ENCODE data around the gene ARSK. TPM values are rescaled to one million over a fixed set of nuclear protein-coding genes. Genes with fewer than 3 reads are reported as not detected.
"Not testable (repeated sequence)": the region's sequence is repeated elsewhere in the genome, so short reads cannot be mapped to it uniquely, and the experiment has no call there.

The ARSK gene
- total RNA-seq, 2 experiments from 2014 or later = 4.5 to 4.6 TPM

DNA sequence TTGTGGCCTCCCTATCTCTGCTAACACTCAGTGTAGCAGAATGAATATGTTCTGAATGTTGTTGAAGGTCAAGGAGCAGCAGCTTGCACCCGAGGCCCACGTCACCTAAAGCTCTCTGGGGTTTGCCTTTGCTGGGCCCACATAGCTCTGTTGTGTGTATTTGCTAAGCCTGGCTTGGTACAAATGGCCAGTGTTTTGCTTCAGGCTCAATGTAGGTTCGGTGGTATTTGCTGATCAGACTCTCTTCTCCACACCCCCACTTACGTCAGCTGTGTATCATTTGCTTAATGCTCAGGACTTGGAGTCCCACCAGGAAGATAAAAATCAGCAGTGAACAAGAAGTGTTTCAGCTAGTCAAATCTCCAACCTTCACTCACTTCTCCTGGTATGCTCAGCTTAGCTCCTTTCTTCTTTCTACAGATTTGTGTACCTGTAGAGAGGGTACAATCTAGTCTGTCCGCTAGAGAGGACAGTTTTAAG, 86.9 kb downstream of the ARSK start:
- no peak for DNase-seq
- CTCF ChIA-PET = interaction anchor here (1.2 to 6.9 kb wide), 4 partner anchors 9 to 140 kb away, joined by 3 to 56 read pairs (median 6); no protein-coding TSS in a partner anchor
- Mint-ChIP-seq H3K27ac (no peak overlapping the region), H3K36me3 (no peaks in the 10 kb centered on the region), H3K4me3 (no peak overlapping the region), H3K4me1 (ENCODE audit: low read depth) (peaks cover 10% of the 10 kb centered on the region), H3K27me3 (peaks cover 2% of the 10 kb centered on the region), H3K9me3 (no peaks in the 10 kb centered on the region)
- intact Hi-C loops (cut with micrococcal nuclease) = no loop called here
- POLR2A ChIA-PET = no interaction called here

DNA sequence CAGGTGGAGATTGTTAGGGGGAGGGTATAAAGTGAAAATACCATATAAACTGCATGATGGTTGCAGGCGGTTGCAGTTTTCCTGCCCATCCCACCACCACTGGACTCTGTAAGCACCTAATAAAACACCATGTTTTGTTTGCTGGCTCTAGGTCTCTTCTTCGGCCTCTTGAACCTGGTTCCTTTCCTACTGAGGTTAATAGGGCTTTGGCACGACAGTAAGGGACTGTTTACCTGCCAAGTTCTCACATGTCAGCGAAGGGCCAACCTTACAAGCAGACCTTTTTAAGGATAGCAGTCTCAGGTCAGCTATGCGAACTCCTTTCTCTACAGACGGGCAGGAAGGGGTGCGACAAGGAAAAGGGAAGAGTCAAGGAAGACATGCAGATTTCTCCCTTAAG, 88.3 kb downstream of the ARSK start:
- intact Hi-C loops (cut with micrococcal nuclease) = no loop called here
- Mint-ChIP-seq H3K9me3 (no peaks in the 10 kb centered on the region), H3K27ac (no peak overlapping the region), H3K4me3 (no peak overlapping the region), H3K36me3 (no peaks in the 10 kb centered on the region), H3K27me3 (peaks cover 2% of the 10 kb centered on the region), H3K4me1 (ENCODE audit: low read depth) (peaks cover 17% of the 10 kb centered on the region)
- ChIA-PET POLR2A (no interaction called here), CTCF (interaction anchor here (1.1 to 6.9 kb wide), 6 partner anchors 8 to 204 kb away, joined by 4 to 56 read pairs (median 6); no protein-coding TSS in a partner anchor)
- no peak for DNase-seq

DNA sequence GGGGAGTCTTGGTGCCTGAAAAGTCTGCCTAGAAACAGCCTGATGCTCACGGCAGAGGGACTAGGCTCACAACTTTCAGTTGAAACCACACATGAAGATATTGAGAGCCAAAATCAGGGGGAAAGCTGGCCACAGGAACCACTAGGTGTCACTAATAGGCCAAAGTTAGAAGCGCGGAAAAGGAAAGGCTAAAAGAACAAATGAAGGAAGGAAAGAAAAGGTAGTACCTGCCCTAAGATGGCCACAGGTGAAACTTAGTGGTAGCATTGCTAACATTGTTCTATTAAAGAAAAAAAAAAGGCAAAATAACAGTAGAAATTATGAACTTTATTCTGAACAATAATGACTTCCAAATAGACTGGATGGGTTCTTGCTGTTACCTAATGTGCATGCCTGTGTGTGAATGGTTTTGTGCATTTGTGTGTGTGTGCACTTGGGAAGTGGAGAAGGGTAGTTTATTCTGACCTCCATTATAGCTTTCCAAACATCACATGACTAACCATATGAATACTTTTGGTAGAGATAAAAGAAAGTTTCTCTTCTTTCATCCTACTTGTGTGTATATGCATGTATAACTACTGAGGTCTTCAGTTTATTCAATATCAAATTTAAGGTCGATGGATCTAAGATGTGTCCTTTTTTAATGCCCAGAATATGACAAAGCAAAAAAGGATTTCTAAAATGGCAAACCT, 89.6 kb downstream of the ARSK start:
- DNase-seq = peak; percentile 70
- H3K27ac Mint-ChIP-seq = peak overlapping the region; percentile 31
- ChIA-PET POLR2A (interaction anchor here (1.0 kb wide), 1 partner anchor 12 kb away, joined by 3 read pairs; no protein-coding TSS in a partner anchor), CTCF (interaction anchor here (0.7 to 6.9 kb wide), 17 partner anchors 9 to 653 kb away, joined by 3 to 56 read pairs (median 5); partner anchors contain the start of gene GLRX)
- H3K9me3 Mint-ChIP-seq = no peaks in the 10 kb centered on the region
- peaks cover 1% of the 10 kb centered on the region for H3K27me3 Mint-ChIP-seq
- H3K4me3 Mint-ChIP-seq = no peak overlapping the region
- peaks cover 23% of the 10 kb centered on the region for H3K4me1 Mint-ChIP-seq (ENCODE audit: low read depth)
- intact Hi-C loops (cut with micrococcal nuclease) = loop anchor here (1.0 to 5.0 kb wide), 5 partner anchors 137 to 1058 kb away; no protein-coding TSS in a partner anchor
- no peaks in the 10 kb centered on the region for H3K36me3 Mint-ChIP-seq

DNA sequence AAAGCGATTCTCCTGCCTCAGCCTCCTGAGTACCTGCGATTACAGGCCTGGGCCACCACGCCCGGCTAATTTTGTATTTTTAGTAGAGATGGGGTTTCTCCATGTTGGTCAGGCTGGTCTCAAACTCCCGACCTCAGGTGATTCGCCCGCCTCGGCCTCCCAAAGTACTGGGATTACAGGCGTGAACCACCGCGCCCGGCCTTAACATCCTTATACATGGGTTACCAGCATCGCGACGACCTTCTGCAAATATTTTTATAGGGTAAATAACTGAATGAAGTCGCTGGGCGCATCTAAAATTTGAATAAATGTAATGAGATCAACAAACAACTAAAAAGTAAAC, 91.3 kb downstream of the ARSK start:
- H3K36me3 Mint-ChIP-seq, H3K27me3 Mint-ChIP-seq, DNase-seq, H3K9me3 Mint-ChIP-seq: not testable (repeated sequence)
- Mint-ChIP-seq H3K27ac (peak overlapping the region; percentile 74), H3K4me1 (ENCODE audit: low read depth) (peaks cover 25% of the 10 kb centered on the region), H3K4me3 (peak overlapping the region; percentile 78)
- ChIA-PET CTCF (interaction anchor here (0.7 to 6.9 kb wide), 10 partner anchors 17 to 203 kb away, joined by 3 to 56 read pairs (median 6); partner anchors contain the start of genes ARSK, GPR150 and SKIC3), POLR2A (interaction anchor here (0.7 to 2.4 kb wide), 7 partner anchors 15 to 216 kb away, joined by 3 to 16 read pairs (median 5); partner anchors contain the start of genes ARSK, GPR150 and SKIC3)
- intact Hi-C loops (cut with micrococcal nuclease) = loop anchor here (1.0 to 5.0 kb wide), 12 partner anchors 14 to 1056 kb away; partner anchors contain the start of genes ARSK and CAST

DNA sequence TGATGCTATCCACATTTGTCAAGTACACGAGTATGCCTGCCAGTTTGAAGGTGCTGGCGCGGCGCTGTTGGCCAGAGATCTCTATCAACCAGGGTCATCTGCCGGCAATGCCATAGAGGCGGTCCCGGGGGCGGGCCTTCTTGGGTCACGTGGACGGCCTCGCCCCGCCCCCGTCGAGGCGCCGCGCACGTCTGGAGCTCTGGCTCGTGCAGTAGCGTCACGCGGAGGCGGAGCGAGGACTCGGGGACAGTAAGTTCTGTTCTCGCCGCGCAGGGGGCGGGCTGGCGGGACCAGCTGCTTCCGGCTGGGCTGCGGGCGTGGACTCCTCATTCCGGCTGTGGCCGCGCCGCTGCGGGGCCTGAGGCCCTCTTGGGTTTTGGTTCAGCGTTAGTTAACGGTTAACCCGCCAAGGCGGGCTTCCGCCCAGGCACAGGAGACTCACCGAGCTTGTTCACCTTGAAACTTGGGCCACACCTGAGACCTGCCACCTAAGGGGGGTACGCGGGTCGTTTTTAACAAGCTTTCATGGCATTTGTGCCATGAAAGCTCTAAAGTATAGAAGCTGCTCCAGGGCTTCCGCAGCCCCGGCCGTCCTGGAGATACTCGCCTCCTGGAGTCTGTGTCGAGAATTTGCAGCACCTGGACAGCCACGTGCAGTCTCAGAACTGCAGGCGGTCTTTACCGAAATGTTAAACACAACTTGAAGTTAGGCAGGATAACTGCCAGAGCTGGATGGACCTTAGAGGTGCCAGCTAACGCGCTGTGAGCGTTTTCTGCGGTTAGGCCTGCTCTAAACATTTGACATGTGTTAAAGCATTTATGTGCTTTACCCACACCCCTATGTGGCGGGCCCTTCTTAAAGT, 91.9 kb downstream of the ARSK start, which contains the start of gene RFESD:
Gene RFESD (plus strand): TSS at position 209 of the 863 bp plus-strand sequence. CDS start 5,495 bp downstream, outside the sequence.
- H3K27me3 Mint-ChIP-seq = no peaks in the 10 kb centered on the region
- POLR2A ChIA-PET = interaction anchor here (0.6 to 2.4 kb wide), 11 partner anchors 9 to 1056 kb away, joined by 3 to 16 read pairs (median 5); partner anchors contain the start of genes ARSK, GPR150 and SKIC3
- intact Hi-C loops (cut with micrococcal nuclease) = loop anchor here (1.0 to 5.0 kb wide), 14 partner anchors 14 to 1056 kb away; partner anchors contain the start of genes ARSK and CAST
- peak within 1 kb of the TSS; percentile 89 for H3K27ac Mint-ChIP-seq
- no peaks in the 10 kb centered on the region for H3K9me3 Mint-ChIP-seq
- peak within 1 kb of the TSS; percentile 78 for H3K4me3 Mint-ChIP-seq
- H3K36me3 Mint-ChIP-seq = no peaks in the 10 kb centered on the region
- CTCF ChIA-PET = interaction anchor here (0.7 to 6.9 kb wide), 10 partner anchors 15 to 197 kb away, joined by 3 to 56 read pairs (median 6); partner anchors contain the start of genes ARSK, GPR150 and SKIC3
- H3K4me1 Mint-ChIP-seq (ENCODE audit: low read depth) = peaks cover 25% of the 10 kb centered on the region
- peak; percentile 98 for DNase-seq

DNA sequence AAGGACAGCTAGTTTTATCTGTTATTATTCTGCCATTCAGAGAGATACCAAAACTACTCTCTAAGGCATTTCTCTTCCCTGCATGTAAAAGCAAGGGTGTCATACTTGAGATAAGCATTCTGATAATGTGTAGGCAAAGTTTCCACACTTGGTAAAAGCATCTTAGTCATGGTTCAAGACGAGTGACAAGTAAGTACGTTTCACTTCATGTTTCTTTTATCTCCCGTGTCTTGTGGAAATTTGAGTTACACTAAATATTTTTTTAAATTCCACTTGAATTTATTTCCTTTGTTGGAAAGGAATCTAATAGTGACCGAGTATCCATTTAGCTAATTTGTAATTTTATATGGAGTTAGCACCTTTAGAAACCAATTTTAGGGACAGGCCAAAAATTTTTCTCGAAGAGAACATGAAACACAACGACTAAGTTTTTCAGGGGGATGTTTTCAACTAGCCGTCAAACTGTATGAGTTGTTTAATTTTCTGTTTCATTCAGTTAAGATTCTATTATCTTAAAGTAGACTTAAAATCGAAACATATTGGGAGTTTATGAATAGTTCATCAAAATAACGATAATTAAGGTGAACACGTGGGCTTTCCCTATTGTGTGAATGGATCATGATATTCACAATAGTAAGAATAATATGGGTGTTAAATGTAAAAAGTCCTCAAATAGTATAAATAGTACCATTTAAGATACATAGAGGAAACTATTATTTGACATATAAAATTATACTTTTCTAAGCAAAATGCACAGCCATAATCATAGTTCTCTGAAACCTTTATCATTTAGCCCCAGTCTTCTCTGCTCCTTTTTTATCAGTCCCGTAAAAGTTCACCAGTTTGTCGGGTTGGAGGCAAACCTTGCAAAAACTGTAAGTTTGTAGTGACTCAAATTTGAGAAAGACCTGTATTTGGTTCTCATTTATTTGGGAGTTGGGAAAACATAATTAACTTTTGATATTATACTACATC, 93.3 kb downstream of the ARSK start:
- Mint-ChIP-seq H3K36me3 (no peaks in the 10 kb centered on the region), H3K27me3 (no peaks in the 10 kb centered on the region), H3K27ac (peak overlapping the region; percentile 77), H3K4me1 (ENCODE audit: low read depth) (peaks cover 25% of the 10 kb centered on the region), H3K4me3 (peak overlapping the region; percentile 63), H3K9me3 (no peaks in the 10 kb centered on the region)
- no peak for DNase-seq
- intact Hi-C loops (cut with micrococcal nuclease) = loop anchor here (1.0 to 5.0 kb wide), 10 partner anchors 71 to 1054 kb away; partner anchors contain the start of gene CAST
- POLR2A ChIA-PET = interaction anchor here (1.8 to 2.4 kb wide), 2 partner anchors 17 to 214 kb away, joined by 7 to 16 read pairs; no protein-coding TSS in a partner anchor
- CTCF ChIA-PET = interaction anchor here (1.5 to 6.9 kb wide), 5 partner anchors 16 to 171 kb away, joined by 7 to 56 read pairs (median 8); partner anchors contain the start of gene GPR150

DNA sequence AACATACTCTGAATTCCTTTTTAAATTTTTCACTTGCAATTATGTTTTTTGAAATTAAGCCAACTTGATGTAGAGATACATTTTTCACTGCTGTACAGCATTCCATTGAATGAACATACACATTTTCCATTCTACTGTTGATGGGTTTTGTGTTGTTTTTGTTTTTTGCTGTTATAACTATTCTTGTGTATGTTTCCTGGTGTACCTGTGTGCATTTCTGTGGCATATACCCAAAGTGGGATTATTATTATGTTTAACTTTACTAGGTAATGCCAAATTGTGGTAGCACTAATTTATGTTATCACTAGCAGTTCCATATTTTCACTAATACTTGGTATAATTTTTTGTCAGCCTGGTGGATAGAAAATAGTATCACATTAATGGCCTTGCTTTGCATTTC, 94.4 kb downstream of the ARSK start:
- peaks cover 23% of the 10 kb centered on the region for H3K4me1 Mint-ChIP-seq (ENCODE audit: low read depth)
- no peaks in the 10 kb centered on the region for H3K27me3 Mint-ChIP-seq
- no peak overlapping the region for H3K4me3 Mint-ChIP-seq
- no peak for DNase-seq
- no peak overlapping the region for H3K27ac Mint-ChIP-seq
- H3K36me3 Mint-ChIP-seq = peaks cover 3% of the 10 kb centered on the region
- intact Hi-C loops (cut with micrococcal nuclease) = loop anchor here (5.0 kb wide), 3 partner anchors 633 to 1053 kb away; no protein-coding TSS in a partner anchor
- ChIA-PET POLR2A (no interaction called here), CTCF (no interaction called here)
- H3K9me3 Mint-ChIP-seq = no peaks in the 10 kb centered on the region

DNA sequence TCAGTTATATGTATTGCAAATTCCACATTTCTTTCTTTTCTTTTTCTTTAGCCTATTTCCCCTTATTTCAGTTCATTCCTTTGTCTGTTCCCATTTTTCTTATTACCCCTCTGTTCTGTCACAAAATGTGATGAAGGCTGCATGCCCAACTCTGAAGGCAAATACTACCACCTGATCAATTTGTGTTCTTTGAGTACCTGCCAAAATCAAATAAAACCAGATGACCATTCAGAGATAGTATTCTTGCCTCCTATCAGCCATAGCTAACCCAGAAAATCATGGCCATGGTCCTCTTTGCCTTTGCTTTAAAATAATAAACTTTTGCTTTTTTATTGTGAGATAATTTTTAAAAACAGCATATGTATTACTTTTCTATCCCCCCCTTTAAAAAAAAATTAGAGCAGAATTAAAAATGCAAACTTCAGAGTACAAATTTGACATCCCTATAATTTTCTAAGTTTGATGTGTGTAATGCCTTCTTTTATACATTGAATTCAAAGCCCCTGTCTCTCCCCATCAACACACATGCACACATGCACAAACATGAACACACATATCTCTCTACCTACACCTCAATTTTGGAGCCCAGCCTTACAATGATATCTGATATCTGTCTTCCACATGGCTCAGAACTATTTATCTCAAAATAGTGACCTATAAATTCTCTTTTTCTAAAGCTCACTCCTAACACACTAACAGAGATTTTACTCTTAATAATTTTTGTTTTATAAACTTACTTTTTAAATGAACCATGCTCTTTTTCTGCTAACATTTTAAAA, 95.1 kb downstream of the ARSK start:
- no peaks in the 10 kb centered on the region for H3K27me3 Mint-ChIP-seq
- POLR2A ChIA-PET = no interaction called here
- DNase-seq = no peak
- CTCF ChIA-PET = interaction anchor here (3.8 kb wide), 1 partner anchor 14 kb away, joined by 18 read pairs; no protein-coding TSS in a partner anchor
- H3K27ac Mint-ChIP-seq = no peak overlapping the region
- intact Hi-C loops (cut with micrococcal nuclease) = loop anchor here (5.0 kb wide), 3 partner anchors 632 to 1052 kb away; no protein-coding TSS in a partner anchor
- H3K4me1 Mint-ChIP-seq (ENCODE audit: low read depth) = peaks cover 17% of the 10 kb centered on the region
- peaks cover 3% of the 10 kb centered on the region for H3K36me3 Mint-ChIP-seq
- H3K9me3 Mint-ChIP-seq = no peaks in the 10 kb centered on the region
- H3K4me3 Mint-ChIP-seq = no peak overlapping the region

DNA sequence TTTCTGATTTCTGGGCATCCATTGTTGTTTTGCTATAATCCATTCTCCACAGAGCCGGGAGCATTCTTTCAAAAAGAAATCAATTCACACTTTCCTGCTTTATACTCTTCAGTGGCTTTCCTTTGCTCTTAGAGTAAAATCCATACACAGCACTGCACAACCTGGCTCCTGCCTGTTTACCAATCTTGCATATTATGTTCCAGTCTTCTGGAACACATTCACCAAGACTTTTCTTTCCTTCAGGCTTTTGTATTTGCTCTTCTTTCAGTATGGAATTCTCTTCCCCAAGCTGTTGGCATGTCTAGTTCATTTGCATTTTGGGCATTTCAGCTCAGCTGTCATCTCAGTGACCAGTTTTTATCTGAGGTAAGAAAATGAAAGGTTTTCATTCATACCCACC, 97.9 kb downstream of the ARSK start:
- intact Hi-C loops (cut with micrococcal nuclease) = no loop called here
- Mint-ChIP-seq H3K4me1 (ENCODE audit: low read depth) (peaks cover 11% of the 10 kb centered on the region), H3K9me3 (no peaks in the 10 kb centered on the region), H3K27ac (no peak overlapping the region), H3K27me3 (no peaks in the 10 kb centered on the region), H3K36me3 (peaks cover 3% of the 10 kb centered on the region), H3K4me3 (no peak overlapping the region)
- DNase-seq = no peak
- POLR2A ChIA-PET = no interaction called here
- CTCF ChIA-PET = interaction anchor here (0.9 to 3.8 kb wide), 4 partner anchors 12 to 197 kb away, joined by 3 to 18 read pairs (median 4); no protein-coding TSS in a partner anchor

DNA sequence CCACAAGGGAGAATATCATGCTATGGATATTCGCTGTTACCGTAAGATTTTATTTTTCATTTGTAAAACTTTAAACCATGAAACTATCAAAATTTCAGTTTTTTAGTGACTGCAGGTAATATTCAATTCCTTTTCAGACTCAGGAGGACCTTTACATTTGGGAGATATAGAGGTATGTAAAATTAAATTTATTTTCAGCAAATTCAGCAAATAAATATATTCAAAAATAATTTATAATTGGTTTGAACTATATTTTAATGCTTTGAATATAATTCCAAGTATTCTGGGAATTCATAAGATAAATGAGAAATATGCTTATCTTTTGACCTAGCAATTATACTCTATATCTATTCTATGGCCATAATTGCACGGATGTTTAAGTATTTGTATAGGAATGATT, 99.3 kb downstream of the ARSK start:
- Mint-ChIP-seq H3K9me3 (no peaks in the 10 kb centered on the region), H3K36me3 (peaks cover 4% of the 10 kb centered on the region), H3K4me1 (ENCODE audit: low read depth) (peaks cover 3% of the 10 kb centered on the region), H3K27ac (no peak overlapping the region), H3K27me3 (no peaks in the 10 kb centered on the region), H3K4me3 (no peak overlapping the region)
- ChIA-PET CTCF (interaction anchor here (0.6 to 0.8 kb wide), 3 partner anchors 8 to 127 kb away, joined by 3 read pairs; no protein-coding TSS in a partner anchor), POLR2A (no interaction called here)
- no peak for DNase-seq
- intact Hi-C loops (cut with micrococcal nuclease) = no loop called here

Measured in activated CD4-positive, alpha-beta memory T cell treated with anti-CD3 and anti-CD28 coated beads for 36 hours (primary cell).